Measurements from ENCODE around the gene CHST12.
"Not testable (repeated sequence)": the region's sequence is repeated elsewhere in the genome, so short reads cannot be mapped to it uniquely, and the experiment has no call there.

Gene CHST12

GRCh38 chr7:2379161-2379560, 24.2 kb upstream of the CHST12 start:
- no peak for DNase-seq

DNA sequence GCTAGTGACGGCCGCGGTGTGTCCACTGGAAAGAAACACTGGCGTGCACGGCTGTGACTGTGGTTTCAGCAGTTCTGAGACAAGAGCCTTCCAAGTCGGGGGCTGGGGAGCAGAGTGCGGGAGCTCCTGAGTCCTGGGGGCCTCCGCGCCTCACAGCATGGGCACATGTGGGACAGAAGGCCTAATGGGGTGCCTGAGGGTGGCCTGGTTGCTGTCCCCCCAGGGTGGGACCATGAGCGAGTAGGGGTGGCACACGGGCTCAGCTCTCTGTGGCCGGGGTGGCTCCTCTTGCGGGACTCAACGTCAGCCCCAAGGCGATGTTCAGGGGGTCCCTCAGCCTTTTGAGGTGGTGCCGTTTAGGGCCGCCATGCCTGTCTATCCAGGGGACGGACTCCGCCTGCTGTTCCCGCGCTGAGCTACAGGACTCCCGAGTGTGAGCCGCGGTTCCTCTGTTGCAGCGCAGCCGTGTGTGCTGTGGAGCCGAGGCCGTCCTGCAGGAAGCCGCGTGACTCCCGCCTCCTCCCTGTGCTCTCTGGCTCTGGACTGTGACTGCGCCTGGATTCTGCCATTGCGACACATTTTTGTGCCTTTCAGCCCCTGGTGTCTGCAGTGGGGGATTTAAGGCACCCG, 23.5 kb upstream of the CHST12 start:
- DNase-seq: no peak

GRCh38 chr7:2380461-2380860, 22.9 kb upstream of the CHST12 start:
- no peak for DNase-seq

DNA sequence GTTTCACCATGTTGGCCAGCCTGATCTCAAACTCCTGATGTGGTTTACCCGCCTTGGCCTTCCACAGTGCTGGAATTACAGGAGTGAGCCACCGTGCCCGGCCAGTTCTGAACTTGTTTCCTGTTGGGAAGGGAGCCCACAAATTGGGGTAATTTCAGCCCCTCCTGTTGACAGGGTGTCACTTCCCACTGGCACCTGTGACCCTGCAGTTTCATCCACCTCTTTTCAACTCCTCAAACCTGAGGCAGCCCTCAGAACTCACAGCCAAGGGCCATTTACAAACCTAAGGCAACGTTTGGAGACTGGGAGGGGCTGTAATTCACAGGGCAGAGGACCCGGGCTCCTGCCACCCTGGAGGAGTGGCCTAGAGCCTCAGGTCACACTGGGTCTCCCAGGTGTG, 22.2 kb upstream of the CHST12 start:
- DNase-seq: no peak

DNA sequence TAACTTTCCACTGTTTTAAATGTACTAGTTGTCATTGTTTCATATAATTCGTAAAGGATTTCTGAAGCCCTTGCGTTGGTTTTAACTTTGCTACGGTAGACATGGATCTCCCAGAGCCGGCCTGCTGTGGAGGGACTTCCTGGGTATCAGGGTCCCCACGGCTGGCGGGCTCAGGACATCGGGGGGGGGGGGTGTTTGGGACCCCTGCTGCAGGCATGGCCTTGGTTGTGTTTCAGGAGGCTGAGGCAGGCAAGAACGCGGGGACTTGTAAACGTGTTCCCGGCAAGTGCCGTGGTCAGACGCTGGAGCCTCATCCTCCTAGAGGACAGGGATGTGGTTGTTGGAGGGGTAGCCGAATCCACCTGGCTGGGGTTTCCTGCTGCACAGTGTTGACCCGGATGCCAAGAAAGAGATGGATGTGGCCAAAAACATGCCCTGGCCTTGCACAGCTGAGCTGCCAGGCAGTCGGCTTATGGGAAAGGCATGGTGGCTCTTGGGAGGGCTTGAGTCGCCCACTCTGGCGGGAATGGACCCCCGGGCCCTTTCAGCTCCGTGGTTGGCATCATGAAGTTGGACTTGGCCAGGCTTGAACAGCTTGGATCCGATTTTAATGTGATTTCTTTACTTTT, 21.4 kb upstream of the CHST12 start:
- no peak for DNase-seq

DNA sequence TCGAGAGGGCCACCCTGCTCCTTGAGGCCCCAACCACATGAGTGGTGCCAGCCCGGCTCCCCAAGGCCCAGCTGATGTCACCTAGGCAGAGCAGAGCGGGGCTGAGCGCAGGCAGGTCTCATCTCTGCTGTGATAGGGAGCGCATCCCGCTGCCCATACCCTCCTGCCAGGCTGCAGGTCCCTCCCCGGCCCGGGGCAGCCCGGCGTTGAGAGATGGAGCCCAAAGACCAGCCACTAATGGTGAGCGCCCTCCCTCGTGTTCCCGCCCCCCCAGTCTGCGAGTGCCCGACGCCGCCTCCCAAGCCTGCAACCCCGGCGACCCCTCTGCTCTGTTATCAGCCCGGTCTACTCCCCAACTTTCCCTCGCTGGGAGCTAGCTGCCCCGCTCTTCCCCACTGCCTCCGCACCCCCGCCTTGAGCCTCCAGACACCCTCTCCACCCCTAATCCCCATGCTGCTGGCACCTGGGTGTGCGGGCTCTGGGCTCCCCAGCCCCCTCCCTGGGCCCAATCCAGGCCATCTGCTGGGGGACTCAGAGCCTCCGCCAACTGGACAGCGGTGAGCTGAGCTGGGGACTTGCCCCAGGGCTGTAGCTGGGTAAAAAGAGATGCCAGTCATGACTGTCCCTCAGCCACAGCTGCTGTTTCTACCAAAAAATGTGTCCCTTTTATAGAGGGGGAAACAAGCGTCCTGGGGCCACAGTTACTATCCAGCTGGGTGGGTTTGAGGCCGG, 19.7 kb upstream of the CHST12 start:
- no peak for DNase-seq

DNA sequence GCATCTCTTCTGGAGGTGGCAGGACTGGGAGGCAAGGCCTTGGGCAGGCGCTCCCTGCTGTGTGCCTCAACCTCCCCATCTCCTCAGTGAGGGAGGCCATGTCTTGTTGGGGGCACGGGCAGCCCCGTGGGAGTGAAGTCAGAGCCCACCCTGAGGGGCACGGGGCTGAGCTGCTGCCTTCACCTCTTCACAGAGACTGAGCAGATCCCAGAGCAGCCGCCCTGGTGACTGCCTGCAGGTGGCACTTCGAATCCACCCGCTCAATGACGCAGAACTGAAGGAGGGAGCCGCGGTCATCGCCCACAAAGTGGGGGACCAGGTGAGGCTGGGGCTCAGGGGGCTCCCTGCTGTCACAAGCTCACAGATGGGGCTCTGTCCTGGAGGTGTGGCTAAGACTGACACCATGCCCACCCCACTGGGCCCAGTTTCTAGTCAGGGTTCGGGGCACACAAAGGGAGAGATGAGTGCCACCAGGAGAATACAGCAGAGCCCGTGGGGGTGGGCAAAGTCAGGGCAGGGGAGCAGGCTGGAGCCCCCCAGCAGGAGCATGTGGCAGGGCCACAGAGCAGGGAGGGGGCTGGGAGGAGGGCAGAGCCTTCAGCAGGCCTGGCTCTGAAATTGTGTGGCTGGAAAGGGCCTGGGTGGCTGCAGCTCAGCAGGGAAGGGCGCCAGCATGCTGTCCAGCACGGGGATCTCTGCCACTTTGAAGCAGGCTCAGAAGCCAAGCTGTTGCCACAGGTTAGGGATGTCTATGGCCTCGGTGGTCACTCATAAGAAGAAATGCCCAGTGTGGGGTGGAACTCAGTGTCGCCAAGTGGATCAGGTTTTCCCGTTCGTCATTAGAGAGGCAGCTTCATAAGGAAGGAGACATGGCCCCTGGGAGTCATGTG, 18.8 kb upstream of the CHST12 start:
- no peak for DNase-seq

GRCh38 chr7:2386122-2386521, 17.3 kb upstream of the CHST12 start:
- DNase-seq: not testable (repeated sequence)

GRCh38 chr7:2386964-2387669, 16.3 kb upstream of the CHST12 start:
- DNase-seq: no peak

DNA sequence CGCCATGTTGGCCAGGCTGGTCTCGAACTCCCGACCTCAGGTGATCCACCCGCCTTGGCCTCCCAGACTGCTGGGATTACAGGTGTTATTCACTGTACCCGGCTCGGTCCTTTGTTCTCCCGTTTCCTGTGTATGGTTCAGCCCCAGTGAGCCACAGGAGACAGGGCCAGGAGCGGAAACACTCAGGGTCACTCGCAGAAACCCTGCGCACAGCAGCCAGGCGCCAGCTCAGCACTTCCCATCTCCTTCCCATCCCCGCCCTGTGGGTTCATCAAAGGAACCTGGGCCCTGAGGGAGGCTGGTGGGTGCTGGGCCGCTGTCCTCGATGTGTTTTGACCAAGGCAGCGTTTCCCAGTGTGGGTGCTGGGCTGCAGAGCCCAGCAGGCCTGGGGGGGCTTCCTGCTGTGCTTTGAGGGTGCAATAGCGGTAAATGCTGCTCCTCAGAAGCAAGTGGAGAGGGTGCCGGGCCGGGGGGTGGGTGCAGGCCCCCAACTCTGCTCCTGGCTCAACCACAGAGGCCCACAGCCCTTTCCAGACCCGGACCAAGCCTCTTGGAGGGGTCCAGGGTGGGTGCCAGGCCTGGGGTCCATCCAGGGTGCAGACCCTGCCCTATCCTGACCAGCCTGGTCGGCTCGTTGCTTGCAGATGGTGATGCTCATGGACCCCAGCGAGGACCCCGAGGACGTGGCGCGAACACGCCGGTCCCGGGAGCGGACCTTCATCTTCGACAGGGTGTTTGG, 15.3 kb upstream of the CHST12 start:
- DNase-seq: no peak

- no peak for DNase-seq
These were observed 14.8 kb upstream of the CHST12 start for GRCh38 chr7:2388637-2388954.

GRCh38 chr7:2390020-2390816, 13.2 kb upstream of the CHST12 start:
- not testable (repeated sequence) for DNase-seq

GRCh38 chr7:2393706-2394105, 9.7 kb upstream of the CHST12 start:
- no peak for DNase-seq

GRCh38 chr7:2394566-2395082, 8.8 kb upstream of the CHST12 start:
- no peak for DNase-seq

DNA sequence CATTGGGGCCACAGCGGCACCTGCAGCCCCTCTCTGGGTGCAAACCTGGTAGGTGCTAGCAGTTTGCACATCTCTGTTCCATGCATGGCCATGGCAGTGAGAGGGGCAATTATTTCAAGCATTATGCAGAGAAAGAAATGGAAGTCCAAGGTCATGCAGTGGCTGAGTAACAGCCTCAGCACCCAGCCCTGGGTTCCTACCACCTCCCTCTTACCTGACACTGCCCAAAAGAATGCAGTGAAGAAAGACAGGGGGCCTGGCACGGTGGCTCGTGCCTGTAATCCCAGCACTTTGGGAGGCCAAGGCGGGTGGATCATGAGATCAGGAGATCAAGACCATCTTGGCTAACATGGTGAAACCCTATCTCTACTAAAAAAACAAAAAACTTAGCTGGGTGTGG, 4.9 kb upstream of the CHST12 start:
- no peak for DNase-seq

DNA sequence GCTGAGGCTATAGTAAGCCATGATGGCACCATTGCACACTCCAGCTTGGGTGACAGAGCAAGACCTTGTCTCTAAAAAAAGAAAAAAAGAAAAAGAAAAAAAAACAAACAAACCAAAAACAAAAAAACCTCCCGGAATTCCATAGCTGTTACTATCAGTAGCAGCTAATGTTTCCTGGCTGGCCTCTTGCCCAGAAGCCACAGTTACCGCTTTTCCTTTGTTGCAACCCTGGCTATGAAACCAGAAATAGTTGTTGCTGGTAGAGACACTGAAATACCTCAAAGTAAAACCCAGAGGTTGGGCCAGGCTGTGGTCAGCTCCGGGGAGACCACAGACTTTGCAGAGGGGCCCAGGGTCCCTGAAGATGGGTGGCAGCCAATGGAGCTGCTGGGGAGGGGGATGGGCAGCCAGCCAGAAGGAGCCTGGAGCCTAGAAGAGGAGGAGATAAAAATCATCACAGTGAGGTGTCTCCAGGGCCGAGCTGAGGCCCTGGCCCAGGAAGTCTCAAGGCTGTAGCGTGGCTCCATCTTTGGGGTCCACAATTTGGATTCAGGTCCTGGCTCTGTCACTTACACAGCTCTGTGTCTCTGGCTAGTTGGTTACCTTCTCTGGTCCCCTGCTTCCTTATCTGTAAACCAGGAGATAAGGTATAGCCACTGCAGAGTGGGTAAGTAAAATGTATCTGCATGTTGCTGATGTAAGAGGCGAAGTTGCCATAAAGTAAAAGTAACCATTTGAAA, 3.4 kb upstream of the CHST12 start:
- peak; percentile 90 for DNase-seq

DNA sequence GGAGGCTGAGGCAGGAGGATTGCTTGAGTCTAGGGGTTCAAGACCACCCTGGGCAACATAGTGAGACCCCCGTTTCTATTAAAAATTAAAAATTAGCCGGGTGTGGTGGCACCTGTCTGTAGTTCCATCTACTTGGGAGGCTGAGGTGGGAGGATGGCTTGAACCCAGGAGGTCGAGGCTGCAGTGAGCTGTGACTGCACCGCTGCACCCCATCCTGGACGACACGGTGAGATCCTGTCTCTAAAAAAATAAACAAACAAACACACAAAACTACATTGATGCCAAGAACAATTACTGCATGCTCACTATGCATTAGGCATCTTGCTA, 761 bp upstream of the CHST12 start:
- no peak for DNase-seq

DNA sequence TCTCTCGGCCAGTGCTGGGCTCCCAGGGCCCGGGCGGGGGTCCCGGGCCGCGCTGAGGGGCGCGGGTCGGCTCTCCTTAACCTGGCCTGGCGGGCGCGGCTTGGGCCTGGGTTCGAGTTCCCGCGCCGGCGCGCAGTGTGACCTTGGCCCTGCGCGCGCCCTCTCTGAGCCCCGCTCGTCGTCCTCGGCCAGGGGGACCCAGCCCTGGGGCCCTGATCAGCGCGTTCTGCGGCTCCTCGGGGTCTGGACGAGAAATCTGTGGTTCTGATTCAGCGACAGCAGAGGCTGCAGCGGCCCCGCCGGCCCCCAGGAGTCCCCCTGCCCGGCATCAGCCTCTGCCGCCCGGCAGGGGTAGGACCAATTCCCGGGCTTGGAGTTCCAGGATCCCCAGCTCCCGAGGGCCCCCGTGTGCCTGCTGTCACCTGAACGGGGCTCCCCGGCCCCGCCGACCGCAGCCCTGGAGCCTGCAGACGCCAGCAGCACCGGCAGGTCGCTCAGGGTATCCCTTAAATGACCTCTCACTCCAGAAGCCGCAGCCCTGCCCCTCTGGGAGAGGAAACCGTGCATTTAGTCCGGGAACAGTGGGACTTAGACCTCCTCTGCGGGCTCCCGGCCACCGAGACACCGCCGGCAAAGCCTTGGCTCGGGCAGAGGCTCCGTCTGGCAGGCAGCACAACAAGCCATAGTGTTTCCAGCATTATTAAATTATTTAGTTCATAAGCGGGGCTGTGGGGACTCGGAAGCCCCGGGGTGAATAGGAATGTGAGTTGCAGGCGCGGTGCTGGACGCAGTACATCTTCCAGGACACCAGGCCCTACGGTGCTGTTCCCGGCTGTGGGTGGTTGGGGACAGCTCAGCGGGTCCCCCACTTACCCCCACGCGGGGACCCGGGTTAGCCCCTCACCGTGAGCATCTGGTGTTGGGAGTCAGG, 572 bp downstream of the CHST12 start:
- DNase-seq: no peak

- no peak for DNase-seq
These were observed 1.3 kb downstream of the CHST12 start for GRCh38 chr7:2404714-2405119.
